HG03060 (cell line): Measurements from ENCODE around the gene KLHL35.

Source experiments
- ATAC-seq: cut with Tn5 transposase; IDR thresholded peaks from one replicate; pipeline ENCODE4 v1.9.1; 2021; ENCODE audit warnings: low read depth, moderate number of reproducible peaks; ENCODE audit not compliant: unreplicated experiment

KLHL35 gene

DNA sequence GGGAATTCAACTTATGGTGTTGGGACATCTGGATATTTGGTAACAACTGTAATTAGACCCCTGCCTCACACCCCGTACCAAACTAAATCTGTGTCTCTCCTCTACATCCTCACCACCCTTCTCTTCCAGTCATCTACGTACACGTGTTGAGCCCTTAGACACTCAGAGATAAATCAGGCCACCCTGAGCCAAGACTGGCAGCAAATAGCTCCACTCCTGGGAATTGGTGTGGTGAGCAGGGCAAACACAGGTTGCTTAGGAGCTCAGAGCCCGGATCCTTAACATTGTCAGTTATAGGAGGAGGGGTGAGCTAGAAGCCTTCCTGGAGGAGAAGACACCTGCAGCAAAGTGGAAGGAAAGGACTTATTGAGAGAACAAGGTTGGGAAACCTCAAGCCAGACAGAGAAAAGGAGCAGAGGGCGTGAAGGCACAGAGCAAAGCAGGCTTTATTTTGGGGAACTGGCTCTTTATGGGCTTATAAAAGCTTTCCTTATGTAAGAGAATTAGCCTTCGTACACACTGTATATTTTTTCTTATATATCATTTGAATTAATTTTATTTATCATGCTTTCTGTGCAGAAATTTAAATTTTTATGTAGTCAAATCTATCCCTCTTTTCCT, 36.9 kb upstream of the KLHL35 start:
- ATAC-seq = no peak

DNA sequence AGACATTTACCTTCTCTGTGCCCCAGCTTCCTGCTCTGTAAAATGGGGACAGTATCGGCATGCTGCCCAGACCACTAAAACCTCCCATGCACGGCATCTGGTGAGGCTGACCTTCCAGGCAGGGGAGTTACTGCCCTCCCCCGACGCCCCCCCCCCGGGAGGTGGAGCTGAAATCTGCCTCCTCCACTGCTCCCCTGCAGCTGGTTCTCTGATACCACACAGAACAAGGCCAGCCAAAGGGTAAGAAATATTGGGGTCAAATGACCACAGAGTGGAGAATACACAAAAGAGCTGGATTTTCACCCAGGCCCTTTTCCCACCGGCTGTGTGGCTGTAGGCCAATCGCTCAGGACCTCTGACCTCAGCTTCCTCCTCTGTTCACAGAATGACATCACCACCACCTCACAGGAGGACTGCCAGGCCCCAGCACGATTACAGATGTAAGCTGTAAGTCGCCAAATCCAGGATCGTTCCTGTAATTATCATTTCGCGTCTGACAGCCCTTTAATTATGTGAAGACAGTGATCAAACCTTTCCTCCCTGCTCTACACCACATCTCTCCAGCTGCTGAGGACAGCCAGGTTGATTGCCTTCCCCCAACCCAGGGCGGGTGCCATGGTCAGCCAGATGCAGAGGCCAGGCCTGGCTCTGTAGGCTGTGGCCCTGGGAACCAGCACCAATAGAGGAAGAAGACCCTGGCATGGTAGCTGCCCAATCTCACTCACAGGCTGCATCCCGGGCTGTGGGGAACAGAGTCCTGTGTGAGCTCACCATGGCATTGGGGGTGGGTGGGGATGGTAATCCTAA, 35.7 kb upstream of the KLHL35 start:
- no peak for ATAC-seq

DNA sequence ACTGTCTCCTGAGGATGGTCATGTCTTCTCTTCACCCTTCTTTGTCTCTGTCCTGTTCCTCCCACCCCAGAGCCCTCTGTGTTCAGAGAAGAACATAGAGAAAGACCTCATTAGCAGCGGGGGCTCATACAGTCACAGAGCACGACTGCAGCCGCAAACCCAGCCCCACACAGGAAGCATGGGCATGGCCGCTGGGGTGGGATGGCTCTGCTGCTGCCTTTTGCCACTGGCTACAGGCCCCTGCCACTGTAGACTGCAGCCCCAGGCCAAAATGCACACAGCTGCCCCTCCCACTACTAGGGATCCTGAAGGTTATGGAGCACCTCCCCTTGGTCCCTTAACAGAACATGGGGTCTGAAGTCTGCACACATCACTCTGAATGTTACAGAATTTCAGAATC, 34.9 kb upstream of the KLHL35 start:
- ATAC-seq = no peak

DNA sequence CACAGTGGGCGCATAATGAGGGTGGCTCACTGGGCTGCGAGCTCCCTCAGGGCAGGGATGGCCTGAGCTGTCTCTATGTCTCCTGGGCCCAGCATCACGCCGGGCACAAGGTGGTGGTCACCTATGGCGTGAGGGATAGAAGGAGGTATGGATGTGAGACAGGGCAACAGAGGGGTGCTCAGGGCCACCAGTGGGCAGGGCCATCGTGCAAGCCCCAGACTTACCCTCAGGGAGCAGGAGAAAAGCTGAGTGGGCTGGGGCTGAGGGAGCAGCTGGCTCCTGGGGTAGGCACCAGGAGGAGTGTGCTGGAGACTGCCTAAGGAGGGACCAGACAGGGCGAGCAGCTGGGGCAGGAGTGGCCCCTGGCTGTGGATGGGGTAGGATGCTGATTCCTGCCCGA, 34.3 kb upstream of the KLHL35 start:
- ATAC-seq = no peak

DNA sequence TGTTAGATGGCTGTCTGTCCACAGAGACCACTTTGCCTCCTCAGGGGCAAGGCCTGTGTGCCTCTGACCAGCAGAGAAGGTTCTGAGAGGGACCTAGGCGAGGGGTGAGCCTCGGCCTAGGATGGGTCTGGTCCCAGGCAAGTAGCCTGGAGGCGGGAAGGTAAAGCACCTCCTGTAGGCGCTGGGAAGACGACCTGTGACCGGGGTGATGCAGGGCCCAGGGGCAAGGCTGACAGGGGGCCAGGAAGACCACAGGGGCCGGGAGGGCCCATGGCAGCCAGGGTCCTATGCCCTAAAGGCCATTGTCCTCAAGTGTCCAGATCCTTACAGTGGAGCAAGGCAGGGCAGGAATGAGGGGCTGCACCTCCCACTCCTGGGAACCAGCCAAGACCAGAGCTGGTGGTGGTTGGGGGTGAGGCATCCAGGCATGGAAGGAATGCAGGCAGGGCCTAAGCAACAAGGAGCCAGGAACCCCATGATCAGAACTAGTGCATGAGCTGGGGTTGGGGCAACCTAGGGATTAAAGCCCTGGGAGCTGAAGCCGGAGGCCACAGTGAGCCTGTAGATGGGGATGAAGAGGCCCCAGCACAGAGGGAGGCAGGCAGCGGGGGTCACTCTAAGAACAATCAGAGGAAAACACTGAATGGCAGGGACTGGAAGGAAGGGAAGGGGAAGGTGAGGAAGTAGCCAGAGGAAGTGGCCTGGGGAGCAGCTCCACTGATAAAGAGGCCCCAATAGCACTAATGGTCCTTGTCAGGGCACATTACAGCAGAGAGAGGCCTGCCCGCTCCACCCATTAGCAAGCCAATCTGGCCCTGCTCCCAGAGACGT, 32.9 kb upstream of the KLHL35 start:
- no peak for ATAC-seq

DNA sequence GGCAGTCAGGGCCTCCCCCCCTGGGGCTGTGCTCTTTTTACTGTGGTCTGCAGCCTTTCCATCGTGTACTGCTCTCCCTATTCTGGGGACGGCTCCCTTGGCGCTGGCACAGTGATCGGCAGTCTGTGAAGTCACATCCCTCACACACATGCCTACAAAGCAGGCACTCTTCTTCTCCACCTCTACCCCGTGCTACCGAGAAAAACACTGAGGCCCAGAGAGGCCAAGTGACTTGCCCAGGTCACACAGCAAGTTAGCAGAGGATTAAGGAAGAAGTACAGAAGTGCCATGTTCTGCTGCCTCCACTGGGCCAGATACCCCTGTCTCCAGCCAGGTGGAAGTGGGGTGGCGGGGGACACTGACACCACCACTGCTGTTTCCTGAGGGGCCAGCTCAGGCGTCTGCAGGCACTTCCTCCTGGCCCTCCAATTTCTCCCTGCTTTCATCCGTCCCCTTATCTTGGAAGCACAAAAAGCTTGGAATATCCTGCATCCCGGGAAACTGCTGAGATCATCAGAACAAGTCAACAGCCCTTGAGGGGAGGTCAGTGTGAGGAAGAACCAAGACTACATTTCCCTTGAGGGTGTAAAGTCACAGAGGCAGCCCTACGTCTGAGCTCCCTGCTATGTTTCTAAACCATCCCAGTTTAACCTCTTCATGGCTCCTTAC, 30.2 kb upstream of the KLHL35 start:
- no peak for ATAC-seq

DNA sequence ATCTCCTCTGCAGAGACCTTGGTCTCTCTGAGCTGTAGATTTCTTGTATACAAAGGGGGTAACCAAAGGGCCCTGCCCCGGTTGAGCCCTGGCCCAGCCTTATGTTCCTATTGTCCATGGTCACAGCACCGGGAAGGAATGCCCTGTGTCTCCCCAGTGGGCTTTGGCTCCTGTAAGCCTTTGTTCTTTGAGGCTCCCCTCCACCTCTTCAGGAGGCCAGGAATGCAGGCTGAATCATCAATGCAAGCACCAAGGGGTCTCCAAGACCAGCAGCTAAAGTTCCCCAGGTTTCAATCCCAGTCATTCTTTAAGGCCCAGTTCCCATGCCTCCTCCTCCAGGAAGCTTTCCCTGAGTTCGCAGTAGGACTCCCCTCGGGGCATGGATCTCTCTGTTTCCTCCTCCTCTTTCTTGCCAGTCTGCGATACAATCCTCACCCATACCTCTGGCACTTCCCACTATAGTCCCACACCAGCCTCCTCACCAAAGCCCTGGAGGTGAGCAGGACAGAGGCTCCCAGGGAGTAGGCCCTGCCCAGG, 29.2 kb upstream of the KLHL35 start:
- ATAC-seq = no peak

DNA sequence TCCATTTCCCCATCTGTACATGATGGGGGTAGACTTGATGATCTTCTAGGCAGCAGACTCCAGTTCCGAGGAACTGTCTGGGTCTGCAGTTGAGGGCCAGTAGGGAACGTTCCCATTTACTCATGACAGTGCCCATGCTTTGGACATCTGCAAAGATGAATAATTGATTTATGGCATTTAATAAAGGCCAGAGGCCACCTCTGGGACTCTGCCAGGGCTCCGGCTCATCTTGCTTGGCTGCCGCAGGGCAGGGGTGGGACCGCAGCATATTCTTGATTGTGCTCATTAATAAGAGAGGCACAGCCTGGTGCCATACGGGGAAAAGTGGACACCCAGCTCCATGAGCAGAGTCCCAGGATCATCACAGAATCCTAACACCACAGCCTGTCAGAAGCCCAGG, 28.1 kb upstream of the KLHL35 start:
- ATAC-seq = no peak

DNA sequence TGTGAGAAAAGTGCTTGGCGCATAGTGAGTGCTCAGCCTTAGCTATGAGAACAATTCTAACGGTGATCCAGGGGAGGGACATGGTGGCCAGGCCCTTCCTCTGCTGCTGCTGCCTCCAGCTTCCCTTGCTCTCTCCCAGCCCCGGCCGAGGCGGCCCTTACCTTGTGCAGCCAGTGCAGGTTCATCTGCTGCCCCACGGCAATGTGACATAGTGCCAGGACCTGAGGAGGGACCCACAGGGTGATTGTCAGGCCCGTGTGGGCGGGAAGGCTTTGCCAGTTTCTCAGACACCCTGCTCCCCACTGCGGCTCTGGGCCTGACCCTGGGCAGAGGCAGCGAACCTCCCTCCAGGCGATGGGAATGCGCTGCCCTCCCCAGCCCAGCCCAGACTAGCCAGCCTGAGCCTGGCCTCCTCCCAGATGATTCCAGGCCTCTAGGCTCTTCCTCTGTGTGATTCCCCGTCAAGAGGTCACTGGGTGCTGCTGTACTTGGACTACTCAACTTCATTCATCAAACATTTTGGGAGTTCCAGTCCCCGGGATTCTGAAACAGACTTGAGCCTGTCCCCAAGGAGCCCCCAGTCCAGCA, 23.7 kb upstream of the KLHL35 start:
- ATAC-seq = no peak

DNA sequence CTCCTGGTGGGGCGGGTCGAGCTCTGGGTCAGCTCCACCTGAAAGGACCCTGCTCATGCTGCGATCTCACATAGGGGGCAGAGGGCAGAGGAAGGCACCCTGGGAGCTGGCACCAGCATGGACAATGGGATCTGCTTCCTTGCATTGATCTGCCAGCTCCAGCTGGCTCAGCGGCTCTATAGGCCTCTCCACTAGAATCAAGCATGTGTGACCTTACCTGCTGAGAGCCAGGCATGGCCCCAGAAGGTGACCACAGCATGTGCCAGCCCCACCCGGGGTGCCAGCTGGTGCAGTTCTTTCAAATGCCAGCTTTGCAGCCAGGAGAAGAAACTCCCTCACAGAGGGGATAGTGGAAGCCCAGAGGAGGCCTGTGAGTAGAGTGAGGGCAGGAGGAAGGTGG, 22.0 kb upstream of the KLHL35 start:
- ATAC-seq = no peak

DNA sequence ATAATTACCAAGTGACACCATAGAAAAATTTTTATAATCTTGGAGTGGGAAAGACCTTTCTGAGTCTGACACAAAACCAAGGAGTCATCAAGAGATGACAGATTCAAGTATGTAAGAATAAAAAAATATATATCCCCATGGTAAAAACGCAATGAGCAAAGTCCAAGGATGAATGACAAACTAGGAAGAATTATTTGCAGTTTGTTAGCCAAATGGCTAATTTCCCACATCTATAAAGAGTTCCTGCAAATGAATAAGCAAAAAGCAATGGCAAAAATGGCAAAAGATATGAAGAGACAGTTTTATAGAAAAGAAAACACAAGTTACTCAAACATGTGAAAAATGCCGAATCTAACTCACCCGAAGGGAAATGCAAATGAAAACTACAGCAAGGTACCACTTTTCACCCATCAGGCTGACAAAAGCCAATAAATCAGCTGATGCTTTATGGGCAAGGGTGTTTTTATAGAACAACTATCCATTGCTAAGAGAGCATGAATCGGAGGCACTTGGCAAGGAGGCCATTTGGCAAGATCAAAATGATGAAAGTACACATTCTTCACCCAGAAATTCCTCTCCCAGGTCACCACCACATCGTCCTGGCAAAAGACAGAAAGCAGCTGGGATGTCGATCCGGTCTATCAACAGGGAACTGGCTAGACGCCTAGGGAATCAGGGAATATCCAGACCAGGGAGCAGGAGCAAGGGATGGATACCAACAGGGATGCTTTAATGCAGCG, 21.1 kb upstream of the KLHL35 start:
- no peak for ATAC-seq

DNA sequence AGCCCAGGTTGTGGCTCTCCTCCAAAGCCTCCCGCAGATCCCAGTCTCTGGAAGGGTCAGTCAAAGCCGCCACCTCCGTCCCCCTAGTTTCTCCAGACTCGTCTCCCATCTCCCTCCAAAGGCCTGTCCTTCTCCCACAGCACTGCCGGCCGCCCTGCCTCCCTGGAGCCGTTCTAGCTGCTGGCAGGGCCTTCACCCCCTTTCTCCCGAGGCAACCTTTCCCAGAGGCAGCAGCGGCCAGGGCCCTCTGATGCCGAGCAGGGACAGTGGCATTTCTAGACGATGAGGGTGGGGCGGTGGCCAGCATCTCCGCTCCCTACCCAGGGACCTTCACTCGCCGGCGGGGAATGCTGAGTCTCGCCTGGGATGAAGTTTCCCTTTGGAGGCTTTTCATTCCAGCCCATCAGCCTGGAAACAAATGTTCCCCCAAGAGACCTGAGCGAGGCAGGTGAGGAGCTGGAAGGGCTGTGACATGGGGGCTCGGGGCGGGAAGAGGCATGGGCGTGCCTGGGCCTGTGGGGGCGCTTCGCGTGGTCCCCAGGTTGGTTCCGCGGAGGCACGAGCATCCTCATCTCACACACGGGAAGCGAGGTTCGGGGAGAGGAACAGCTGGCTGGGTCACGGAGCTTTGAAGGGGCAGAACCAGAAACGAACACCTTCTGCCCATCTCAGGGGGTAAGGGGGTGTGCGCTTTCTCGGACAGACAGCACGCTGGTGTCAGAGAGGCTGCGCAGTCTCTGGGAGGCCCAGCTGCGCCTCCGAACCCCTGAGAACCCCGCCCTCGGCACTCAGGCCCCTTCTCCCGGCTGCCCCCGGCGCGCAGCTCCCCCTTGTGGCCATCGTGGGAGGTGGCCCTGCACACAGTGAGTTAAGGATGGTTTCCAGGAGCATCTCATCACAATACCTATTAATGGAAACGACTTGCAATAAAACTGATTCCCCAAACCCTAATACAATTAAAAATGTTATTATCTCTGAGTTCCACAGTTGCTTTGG, 18.1 kb upstream of the KLHL35 start:
- ATAC-seq = no peak

DNA sequence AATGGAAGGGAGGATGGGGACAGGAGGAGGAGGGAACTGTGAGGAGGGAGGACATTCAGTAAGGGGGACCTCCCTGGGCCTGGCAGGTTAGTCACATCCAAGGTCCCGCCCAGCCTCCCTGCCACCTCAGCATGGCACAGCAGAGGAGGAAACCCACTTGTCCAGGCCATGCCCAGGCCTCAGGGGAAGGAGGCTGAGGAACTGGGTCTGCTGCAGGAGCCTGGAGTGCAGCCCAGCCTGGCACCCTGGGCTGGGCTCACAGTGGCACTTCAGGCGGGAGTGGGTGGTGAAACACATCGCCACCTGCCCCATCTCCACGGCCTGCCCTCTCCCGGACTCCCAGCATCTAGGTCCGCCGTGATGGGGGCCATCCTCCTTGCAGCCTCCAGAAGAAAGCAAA, 17.2 kb upstream of the KLHL35 start:
- no peak for ATAC-seq

DNA sequence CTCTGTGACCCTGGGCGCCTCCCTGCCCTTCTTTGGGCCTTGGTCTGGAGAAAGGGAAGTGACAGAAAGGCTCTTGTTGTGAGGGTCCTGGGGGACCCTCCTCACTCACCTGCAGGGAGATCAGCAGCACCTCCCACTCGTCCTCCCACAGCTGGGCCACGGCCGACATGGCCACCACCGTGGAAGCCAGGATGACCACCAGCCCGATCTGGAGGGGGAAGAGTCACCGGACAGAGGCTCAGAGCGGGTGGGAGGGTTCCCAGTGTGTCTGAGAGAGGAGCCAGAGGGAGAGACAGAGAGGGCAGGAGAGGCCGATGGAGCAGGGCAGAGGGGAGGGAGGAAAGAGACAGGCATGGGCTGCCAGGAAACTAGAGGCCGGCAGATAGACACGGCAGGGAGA, 16.8 kb upstream of the KLHL35 start:
- ATAC-seq = no peak

DNA sequence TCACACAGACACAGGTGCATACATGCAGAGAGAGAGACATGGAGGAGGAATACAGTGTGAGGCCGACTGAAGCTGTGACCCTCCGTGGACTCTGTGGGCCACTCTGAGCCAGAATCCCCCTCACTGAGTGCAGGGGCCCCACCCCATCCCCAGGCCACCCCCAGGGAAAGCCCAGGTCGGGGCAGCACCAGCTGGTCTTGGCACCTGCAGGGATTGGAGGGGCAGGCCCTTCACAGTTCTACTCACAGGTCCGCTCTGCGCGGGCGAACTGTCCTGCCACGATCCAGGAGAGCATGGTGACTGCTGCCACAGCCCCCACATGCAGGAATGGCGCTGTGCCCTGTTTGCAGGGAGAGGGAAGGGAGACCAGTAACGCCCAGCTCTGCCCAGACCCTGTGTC, 16.3 kb upstream of the KLHL35 start:
- ATAC-seq = no peak

DNA sequence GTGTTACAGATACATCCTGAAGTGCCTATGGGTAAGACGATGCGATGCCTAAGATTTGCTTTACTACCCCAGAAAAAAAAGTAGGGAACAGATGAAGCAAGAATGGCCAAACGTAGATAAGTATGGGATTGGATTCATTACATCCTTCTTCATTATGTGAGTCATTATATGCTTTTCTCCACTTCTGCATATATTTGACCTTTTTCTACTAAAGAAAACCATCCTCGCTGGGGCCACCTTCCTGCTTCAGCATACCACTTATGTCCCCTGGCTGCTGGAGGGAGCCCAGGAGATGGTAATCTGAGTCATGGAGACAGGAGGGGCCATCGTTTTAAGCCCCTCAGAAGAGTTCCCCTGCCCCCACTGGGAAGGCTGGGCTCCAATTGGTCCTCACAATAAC, 14.4 kb upstream of the KLHL35 start:
- no peak for ATAC-seq

DNA sequence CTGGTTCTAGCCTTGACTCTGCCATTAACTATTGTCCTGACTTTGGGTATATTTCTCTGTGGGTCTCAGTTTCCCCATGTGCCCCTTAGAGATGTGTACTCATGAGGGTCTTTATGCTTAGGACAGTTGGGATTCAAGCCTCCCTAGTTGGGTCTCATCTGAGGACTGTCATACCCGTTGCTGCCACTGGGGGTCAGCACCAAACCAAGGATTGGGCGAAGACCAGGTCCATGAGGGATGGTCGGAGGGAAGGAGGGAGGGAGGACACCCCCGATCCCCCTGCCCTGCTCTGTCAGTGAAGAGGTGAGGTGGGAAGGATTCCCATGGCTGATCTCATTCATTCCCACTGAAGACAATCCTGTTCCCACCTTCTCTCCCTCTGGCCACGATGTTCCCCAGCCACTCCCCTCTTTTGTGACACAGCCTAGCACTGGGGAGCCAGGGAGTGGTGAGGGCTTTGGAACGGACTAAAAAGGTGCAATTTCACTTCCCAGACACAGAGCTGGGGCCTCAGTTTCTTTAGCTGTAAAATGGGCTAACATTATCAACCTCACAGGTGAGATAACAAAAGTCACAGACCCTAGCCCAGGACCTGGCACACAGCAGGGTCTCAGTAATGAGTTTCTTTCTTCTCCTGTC, 12.4 kb upstream of the KLHL35 start:
- no peak for ATAC-seq

DNA sequence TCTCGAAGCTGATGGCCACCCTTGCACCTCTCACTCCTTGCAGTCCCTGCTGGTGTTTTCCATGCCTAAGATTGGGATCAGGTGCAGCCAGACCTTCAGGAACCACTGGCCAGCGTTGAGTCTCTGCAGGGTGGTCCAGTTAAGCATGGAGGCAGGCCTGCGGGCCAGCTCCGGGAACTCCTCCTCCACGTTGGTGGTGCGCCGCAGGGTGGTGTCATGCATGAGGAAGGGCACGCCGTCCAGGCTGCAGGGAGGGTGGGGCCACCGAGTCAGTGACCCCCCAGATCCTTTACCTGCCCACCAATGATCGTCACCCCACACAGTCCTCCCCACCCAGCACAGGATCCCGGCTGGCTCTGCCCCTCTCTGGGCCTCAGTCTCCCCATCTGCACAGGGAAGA, 10.0 kb upstream of the KLHL35 start:
- no peak for ATAC-seq
